HCT116 (cell line): ENCODE results near the gene CCN5.
"Not testable (repeated sequence)": the region's sequence is repeated elsewhere in the genome, so short reads cannot be mapped to it uniquely, and the experiment has no call there.

Source experiments
- CEBPB ChIP-seq: IDR thresholded peaks from 2 replicates; pipeline ENCODE4 v1.6.1; 2012; ENCODE audit warnings: low read depth
- POLR2A ChIP-seq: IDR thresholded peaks from 2 replicates; pipeline ENCODE4 v1.7.0; 2011; ENCODE audit warnings: borderline replicate concordance; ENCODE audit not compliant: insufficient read depth, insufficient read length; ENCODE audit errors: extremely low read depth
- TF ChIP-seq, protein P1 (sequence below), 3 experiments: fragments of 200-600 bp in 1 of 3; sonication (generic) in 1 of 3; IDR thresholded peaks in 2 of 3; conservative IDR thresholded peaks in 1 of 3; 2 replicates each; pipeline ENCODE4 v1.5.1; 2012 to 2017; ENCODE audit warnings: low read depth in 2 of 3, low read length in 2 of 3, antibody characterized with exemption in 1 of 3, borderline replicate concordance in 1 of 3, control low read depth in 1 of 3, mild to moderate bottlenecking in 1 of 3, mixed read lengths in 1 of 3, mixed run types in 1 of 3, moderate library complexity in 1 of 3; ENCODE audit not compliant: insufficient read depth in 1 of 3

DNA sequence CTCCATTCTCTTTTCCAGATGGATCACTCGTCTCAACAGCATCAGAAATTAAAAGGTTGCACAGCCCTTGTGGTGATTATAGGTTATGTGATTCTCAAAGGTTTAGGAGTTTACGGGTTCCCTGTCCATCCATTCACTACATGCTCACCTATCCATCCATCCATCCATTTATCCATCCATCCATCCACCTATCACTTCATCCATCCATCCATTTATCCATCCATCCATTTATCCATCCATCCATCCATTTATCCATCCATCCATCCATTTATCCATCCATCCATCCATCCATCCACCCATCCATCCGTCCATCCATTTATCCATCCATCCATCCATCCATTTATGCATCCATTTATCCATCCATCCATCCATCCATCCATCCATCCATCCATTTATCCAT, 48.6 kb downstream of the CCN5 start:
- TF ChIP-seq, protein P1, sequence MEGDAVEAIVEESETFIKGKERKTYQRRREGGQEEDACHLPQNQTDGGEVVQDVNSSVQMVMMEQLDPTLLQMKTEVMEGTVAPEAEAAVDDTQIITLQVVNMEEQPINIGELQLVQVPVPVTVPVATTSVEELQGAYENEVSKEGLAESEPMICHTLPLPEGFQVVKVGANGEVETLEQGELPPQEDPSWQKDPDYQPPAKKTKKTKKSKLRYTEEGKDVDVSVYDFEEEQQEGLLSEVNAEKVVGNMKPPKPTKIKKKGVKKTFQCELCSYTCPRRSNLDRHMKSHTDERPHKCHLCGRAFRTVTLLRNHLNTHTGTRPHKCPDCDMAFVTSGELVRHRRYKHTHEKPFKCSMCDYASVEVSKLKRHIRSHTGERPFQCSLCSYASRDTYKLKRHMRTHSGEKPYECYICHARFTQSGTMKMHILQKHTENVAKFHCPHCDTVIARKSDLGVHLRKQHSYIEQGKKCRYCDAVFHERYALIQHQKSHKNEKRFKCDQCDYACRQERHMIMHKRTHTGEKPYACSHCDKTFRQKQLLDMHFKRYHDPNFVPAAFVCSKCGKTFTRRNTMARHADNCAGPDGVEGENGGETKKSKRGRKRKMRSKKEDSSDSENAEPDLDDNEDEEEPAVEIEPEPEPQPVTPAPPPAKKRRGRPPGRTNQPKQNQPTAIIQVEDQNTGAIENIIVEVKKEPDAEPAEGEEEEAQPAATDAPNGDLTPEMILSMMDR (IDR thresholded peaks at IDR 0.05 in 2 of 3, conservative IDR thresholded peaks at IDR 0.05 in 1 of 3; ENCODE audit: borderline replicate concordance in 1 of 3, insufficient read depth in 1 of 3, low read depth in 2 of 3, low read length in 2 of 3): not testable (repeated sequence)
- TF ChIP-seq POLR2A, CEBPB: not testable (repeated sequence)
